ENCODE measurements around the gene ZNF726. TPM values are rescaled to one million over a fixed set of nuclear protein-coding genes. Genes with fewer than 3 reads are reported as not detected.

Gene ZNF726
- total RNA-seq, 1 donor from 2014 or later: 5.5 TPM

DNA sequence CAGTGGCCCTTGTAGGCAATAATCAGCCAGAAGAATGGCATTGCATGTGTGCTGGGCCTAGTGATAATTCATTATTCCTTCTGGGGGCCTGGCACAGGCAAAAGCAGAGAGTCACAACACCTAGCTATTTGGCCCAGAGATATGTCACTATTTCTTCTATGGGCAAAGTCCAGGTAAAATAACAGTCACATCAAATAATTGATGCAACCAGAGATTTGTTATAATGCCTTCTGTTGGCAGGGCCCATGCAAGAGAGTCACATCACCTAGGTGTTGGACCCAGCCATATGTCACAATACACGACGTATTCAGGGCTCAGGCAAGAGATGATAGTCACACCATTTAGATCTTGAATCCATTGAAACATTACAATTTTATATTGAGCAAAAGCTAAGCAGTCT is 66.1 kb downstream of the ZNF726 start:
- TF ChIP-seq CTCF (IDR thresholded peaks at IDR 0.05; ENCODE audit: unreplicated experiment): no peak
- Mint-ChIP-seq H3K4me3 (no peak overlapping the region), H3K4me1 (no peaks in the 10 kb centered on the region), H3K27ac (no peak overlapping the region), H3K9me3 (peaks cover 86% of the 10 kb centered on the region), H3K36me3 (no peaks in the 10 kb centered on the region), H3K27me3 (ENCODE audit: low read depth) (no peaks in the 10 kb centered on the region)
- DNase-seq (ENCODE audit: low spot score in 2 of 2, unreplicated experiment in 2 of 2): no peak

- Mint-ChIP-seq H3K4me1 (no peaks in the 10 kb centered on the region), H3K9me3 (peaks cover 90% of the 10 kb centered on the region), H3K27ac (no peak overlapping the region), H3K36me3 (no peaks in the 10 kb centered on the region), H3K4me3 (no peak overlapping the region), H3K27me3 (ENCODE audit: low read depth) (no peaks in the 10 kb centered on the region)
- DNase-seq (ENCODE audit: low spot score in 2 of 2, unreplicated experiment in 2 of 2): no peak
- TF ChIP-seq CTCF (IDR thresholded peaks at IDR 0.05; ENCODE audit: unreplicated experiment): no peak
These were observed 67.2 kb downstream of the ZNF726 start for GRCh38 chr19:23981863-23982262.

DNA sequence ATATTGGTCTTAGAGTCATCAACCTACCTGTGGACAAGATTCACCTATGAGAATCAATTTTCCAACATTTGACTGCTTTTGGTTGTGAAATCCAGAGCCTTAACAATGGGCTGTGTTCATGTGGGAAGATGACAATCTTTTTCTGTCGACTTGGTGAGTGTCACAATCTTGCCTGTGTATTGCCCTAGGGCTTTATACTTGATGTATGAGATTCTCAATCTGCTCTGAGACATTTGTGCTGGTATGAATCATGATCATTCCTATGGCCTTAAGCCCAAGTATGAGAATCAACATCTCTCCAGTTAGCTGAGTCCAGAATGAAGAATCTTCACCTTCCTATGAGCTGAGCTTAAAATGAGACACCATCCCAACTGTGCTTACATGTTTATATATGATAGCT is 68.7 kb downstream of the ZNF726 start:
- no peak for DNase-seq (ENCODE audit: low spot score in 2 of 2, unreplicated experiment in 2 of 2)
- peaks cover 92% of the 10 kb centered on the region for H3K9me3 Mint-ChIP-seq
- H3K27ac Mint-ChIP-seq: no peak overlapping the region
- no peak for TF ChIP-seq CTCF (IDR thresholded peaks at IDR 0.05; ENCODE audit: unreplicated experiment)
- H3K4me3 Mint-ChIP-seq: no peak overlapping the region
- H3K36me3 Mint-ChIP-seq: no peaks in the 10 kb centered on the region
- no peaks in the 10 kb centered on the region for H3K27me3 Mint-ChIP-seq (ENCODE audit: low read depth)
- no peaks in the 10 kb centered on the region for H3K4me1 Mint-ChIP-seq

Other genes with a start within 250 kb of the ZNF726 start
- 20.6 to 24.1 TPM (median 24.0 TPM) in 3 replicates for gene ZNF675, start 227.7 kb upstream of the ZNF726 start, total RNA-seq
- gene ZNF681, start 156.0 kb upstream of the ZNF726 start, total RNA-seq: 7.3 to 9.0 TPM (median 8.8 TPM) in 3 replicates
- gene ZNF254, start 172.3 kb downstream of the ZNF726 start, total RNA-seq: 33.9 to 35.7 TPM (median 35.5 TPM) in 3 replicates